Measurements from ENCODE around the gene DHRS3. TPM values are rescaled to one million over a fixed set of nuclear protein-coding genes. Genes with fewer than 3 reads are reported as not detected.
"Not testable (repeated sequence)": the region's sequence is repeated elsewhere in the genome, so short reads cannot be mapped to it uniquely, and the experiment has no call there.

Gene DHRS3
- total RNA-seq, 1 experiment from 2014 or later = 239 TPM

DNA sequence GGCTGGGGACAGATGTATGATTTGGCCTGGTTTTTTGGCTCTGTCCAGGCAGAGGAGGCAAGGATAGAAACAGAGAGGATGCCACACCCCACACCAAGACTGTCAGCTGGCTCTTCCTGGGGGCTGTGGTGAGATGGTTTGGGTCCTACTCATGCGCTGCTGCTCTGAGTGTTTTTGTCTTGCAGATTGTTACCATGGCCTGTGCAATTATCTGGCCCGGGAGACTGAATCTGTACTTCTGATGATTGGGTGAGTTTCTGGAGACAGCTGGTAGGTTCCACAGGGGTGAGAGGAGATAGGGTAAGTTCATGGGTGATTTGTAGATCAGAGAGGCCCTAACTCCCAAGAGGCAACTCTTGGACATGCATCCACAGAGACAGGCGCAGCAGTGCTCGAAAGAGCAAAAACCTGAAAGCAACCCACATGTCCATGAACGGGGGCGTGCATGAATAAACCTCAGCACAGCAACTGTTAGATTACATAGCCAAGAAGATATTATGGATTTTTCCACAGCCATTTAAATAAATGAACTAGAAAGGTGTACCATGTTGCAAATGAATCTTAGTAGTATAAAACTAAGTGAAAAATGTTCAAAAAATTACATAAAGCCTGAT, 43.7 kb upstream of the DHRS3 start:
- CTCF ChIA-PET = no interaction called here
- no peak for TF ChIP-seq CTCF (IDR thresholded peaks at IDR 0.05; ENCODE audit: unreplicated experiment)
- intact Hi-C loops (cut with micrococcal nuclease; ENCODE audit: unreplicated experiment) = no loop called here
- Mint-ChIP-seq H3K27ac (ENCODE audit: unreplicated experiment) (no peak overlapping the region), H3K4me1 (ENCODE audit: low read depth, unreplicated experiment) (no peaks in the 10 kb centered on the region), H3K4me3 (ENCODE audit: low read depth, unreplicated experiment) (no peak overlapping the region), H3K27me3 (ENCODE audit: unreplicated experiment) (peaks cover 9% of the 10 kb centered on the region), H3K36me3 (ENCODE audit: insufficient read depth, unreplicated experiment) (no peaks in the 10 kb centered on the region), H3K9me3 (ENCODE audit: low read depth, unreplicated experiment) (peaks cover 5% of the 10 kb centered on the region)
- no peak for DNase-seq
- no TSS peak for BruUV-seq (replicated peaks)

- no TSS peak for BruUV-seq (replicated peaks)
- TF ChIP-seq CTCF (IDR thresholded peaks at IDR 0.05; ENCODE audit: unreplicated experiment) = peak; percentile 84
Measured at GRCh38 chr1:12658531-12659453, 40.8 kb upstream of the DHRS3 start.

DNA sequence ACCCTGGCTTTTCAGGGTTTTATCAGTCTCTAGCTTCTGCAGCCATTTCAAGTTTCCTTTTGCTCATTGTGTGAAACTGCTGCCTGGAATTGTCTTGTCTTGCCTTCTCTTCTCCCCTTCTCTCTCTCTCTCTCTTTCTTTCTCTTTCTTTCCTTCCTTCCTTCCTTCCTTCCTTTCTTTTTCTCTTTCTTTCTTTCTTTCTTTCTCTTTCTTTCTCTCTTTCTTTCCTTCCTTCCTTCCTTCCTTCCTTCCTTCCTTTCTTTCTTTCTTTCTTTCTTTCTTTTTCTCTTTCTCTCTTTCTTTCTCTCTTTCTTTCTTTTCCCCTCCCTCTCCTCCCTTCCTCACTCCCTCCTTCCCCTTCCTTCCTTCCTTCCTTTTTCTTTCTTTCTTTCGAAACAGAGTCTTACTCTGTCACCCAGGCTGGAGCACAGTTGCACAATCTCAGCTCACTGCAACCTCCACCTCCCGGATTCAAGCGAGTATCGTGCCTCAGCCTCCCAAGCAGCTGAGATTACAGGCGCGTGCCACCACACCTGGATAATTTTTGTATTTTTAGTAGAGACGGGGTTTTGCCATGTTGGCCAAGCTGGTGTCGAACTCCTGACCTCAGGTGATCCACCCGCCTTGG, 40.0 kb upstream of the DHRS3 start:
- intact Hi-C loops (cut with micrococcal nuclease; ENCODE audit: unreplicated experiment) = loop anchor here (2.0 kb wide), 1 partner anchor 383 kb away; no protein-coding TSS in a partner anchor
- CTCF ChIA-PET = interaction anchor here (0.7 to 1.9 kb wide), 2 partner anchors 343 to 833 kb away, joined by 4 to 9 read pairs; no protein-coding TSS in a partner anchor
- not testable (repeated sequence) for H3K27ac Mint-ChIP-seq (ENCODE audit: unreplicated experiment); H3K27me3 Mint-ChIP-seq (ENCODE audit: unreplicated experiment); H3K36me3 Mint-ChIP-seq (ENCODE audit: insufficient read depth, unreplicated experiment); H3K4me1 Mint-ChIP-seq (ENCODE audit: low read depth, unreplicated experiment); H3K9me3 Mint-ChIP-seq (ENCODE audit: low read depth, unreplicated experiment); DNase-seq; BruUV-seq (replicated peaks); H3K4me3 Mint-ChIP-seq (ENCODE audit: low read depth, unreplicated experiment)

More at GRCh38 chr1:12658531-12659453, 40.8 kb upstream of the DHRS3 start:
- peaks cover 5% of the 10 kb centered on the region for H3K9me3 Mint-ChIP-seq (ENCODE audit: low read depth, unreplicated experiment)
- peaks cover 7% of the 10 kb centered on the region for H3K4me1 Mint-ChIP-seq (ENCODE audit: low read depth, unreplicated experiment)
- CTCF ChIA-PET = interaction anchor here (0.6 to 1.9 kb wide), 4 partner anchors 183 to 833 kb away, joined by 3 to 9 read pairs (median 4); no protein-coding TSS in a partner anchor
- intact Hi-C loops (cut with micrococcal nuclease; ENCODE audit: unreplicated experiment) = loop anchor here (1.0 to 2.0 kb wide), 3 partner anchors 180 to 384 kb away; no protein-coding TSS in a partner anchor
- no peaks in the 10 kb centered on the region for H3K36me3 Mint-ChIP-seq (ENCODE audit: insufficient read depth, unreplicated experiment)
- H3K27me3 Mint-ChIP-seq (ENCODE audit: unreplicated experiment) = peaks cover 9% of the 10 kb centered on the region
- peak; percentile 80 for DNase-seq
- no peak overlapping the region for H3K4me3 Mint-ChIP-seq (ENCODE audit: low read depth, unreplicated experiment)
- H3K27ac Mint-ChIP-seq (ENCODE audit: unreplicated experiment) = no peak overlapping the region

- Mint-ChIP-seq H3K4me3 (ENCODE audit: low read depth, unreplicated experiment) (no peak overlapping the region), H3K36me3 (ENCODE audit: insufficient read depth, unreplicated experiment) (no peaks in the 10 kb centered on the region), H3K27me3 (ENCODE audit: unreplicated experiment) (peaks cover 3% of the 10 kb centered on the region), H3K27ac (ENCODE audit: unreplicated experiment) (no peak overlapping the region), H3K4me1 (ENCODE audit: low read depth, unreplicated experiment) (peaks cover 7% of the 10 kb centered on the region), H3K9me3 (ENCODE audit: low read depth, unreplicated experiment) (peaks cover 5% of the 10 kb centered on the region)
- no TSS peak for BruUV-seq (replicated peaks)
- CTCF ChIA-PET = interaction anchor here (0.6 kb wide), 1 partner anchor 342 kb away, joined by 3 read pairs; no protein-coding TSS in a partner anchor
- DNase-seq = no peak
- TF ChIP-seq CTCF (IDR thresholded peaks at IDR 0.05; ENCODE audit: unreplicated experiment) = no peak
- intact Hi-C loops (cut with micrococcal nuclease; ENCODE audit: unreplicated experiment) = no loop called here
Measured at GRCh38 chr1:12657060-12657884, 39.3 kb upstream of the DHRS3 start.
